HG03378 (cell line): Measurements from ENCODE around the gene BLOC1S4.

Source experiments
- ATAC-seq: cut with Tn5 transposase; IDR thresholded peaks from one replicate; pipeline ENCODE4 v1.9.1; 2021; ENCODE audit warnings: mild to moderate bottlenecking, moderate library complexity; ENCODE audit not compliant: unreplicated experiment

Gene BLOC1S4

DNA sequence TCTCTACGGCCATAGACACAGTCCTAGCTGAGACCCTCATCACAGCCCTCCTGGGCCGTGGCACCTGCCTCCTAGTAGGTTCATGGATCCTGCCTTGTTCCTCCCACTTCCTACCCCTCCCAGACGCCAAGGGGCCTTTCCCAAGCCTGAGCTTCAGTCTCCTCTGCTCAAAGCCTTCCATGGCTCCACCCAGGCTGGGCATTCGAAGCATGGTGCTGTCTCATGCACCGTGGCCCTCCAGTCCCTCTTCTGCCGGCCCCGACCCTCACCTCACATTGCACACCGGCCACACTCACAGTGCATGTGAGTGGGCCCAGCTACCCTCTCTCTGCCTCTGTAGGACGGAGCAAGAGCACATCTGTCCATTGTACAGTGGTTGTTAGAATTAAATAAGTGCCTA, 44.9 kb downstream of the BLOC1S4 start:
- ATAC-seq: no peak

DNA sequence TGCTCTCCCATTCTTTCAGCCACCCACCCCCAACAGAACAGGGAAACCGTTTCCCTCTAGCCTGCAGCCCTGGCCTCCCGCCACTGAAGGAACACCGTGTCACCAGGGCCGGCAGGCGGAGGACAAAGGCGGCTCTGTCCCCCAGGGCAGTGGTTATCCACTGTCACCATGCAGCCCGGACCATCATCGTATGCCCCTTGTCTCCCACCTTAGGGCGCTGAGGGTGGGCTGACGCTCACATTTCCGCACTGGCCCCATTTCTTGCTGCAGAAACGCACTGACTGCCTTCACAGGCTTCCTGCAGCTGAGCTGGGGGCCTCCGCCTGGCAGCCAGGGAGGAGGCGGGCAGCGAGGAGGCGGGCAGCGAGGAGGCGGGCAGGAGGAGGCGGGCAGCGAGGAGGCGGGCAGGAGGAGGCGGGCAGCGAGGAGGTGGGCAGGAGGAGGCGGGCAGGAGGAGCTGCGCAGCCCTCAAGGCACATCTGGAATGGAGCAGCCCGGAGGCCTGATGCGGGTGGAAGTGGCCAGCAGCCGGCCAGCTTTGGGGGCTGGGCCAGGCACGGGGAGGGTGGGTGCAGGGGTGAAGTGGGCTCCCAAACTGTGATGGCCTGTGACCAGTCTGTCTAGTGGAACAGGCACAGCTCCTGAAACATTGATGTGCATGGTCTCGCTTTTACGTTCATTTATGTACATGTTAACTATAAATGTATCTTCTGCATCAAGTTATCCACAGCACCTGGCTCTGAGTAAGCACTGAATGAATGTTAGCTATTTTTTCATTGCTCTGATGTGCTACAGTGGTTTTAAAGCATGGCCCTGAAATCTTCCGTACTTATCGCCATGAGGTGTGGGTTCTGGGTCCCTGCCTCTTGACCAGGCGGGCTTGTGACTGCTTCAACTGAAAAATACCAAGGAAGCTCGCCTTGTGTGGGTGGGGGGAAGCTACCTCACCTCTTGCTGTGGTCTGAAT, 46.0 kb downstream of the BLOC1S4 start:
- no peak for ATAC-seq

DNA sequence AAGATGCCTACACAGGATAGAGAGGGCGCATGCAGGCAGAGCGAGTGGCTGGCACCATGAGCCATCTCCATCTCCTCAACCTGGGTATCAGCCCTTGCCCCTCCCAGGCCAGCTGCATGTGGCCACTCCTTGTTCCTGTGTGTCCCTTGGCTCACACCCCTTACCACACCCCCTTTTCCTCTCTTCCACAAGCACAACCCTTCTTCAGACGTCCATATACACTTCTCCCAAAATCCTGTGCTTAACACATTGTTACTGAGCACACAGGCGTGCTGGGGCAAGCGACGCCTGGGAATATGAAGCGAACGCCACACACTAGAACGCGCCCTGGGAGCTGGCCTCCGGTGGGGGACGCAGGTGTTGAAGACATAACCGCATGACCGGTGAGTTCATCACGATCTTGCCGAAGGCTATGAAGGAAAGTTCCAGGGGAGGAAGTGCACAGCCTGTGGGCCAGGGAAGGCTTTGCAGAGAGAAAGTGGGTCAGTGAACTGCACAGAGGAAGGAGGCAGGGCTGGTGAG, 47.4 kb downstream of the BLOC1S4 start:
- ATAC-seq: no peak

DNA sequence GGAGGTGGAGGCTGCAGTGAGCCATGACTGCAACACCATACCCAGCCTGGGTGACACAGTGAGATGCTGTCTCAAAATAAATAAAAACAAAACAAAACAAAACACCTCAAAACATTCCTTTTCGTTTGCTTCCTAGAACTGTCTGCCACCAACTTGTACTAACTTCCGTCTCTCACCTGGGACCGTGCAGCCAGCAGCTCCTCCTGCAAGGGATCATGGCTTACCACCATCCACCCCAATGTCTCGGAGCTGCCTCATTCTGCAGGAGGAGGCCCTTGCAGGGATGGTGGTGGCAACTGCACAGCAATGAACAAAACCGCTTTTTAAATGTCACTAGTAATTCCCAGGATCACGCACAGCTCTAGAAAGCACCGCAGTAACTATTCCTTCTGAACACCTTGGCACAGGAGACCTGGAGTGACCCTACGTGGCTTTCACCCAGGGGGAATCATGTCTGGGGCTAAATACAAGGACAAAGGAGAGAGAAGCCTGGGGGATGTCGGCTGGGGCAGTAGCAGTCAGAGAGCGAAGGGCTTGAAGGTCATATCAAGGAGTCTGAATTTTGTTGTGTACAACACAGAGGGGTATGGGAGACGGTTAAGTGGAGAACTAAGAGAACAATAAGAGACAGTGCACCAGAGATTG, 49.1 kb downstream of the BLOC1S4 start:
- ATAC-seq: no peak

DNA sequence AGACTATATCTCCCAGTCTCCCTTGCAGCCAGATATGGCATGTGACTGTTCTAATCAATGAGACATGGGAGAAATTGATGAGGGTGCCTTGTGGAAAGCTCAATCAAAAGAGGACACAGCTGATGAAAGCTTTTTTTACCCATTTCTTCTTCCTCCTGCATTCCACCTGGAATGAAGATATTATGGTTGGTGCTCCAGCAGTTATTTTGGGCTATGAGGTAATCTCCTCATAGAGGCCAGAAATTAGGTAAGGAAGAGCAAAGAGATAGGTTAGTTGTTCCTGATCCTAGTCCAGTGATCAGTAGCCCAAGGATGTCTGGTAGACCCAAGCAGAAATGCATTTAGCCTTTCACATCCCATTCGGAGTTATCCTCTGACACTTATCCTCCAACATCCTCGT, 49.7 kb downstream of the BLOC1S4 start:
- ATAC-seq: no peak
